Aortic smooth muscle cell (primary cell): ENCODE results near the gene C10orf95. TPM values are rescaled to one million over a fixed set of nuclear protein-coding genes. Genes with fewer than 3 reads are reported as not detected.

Experiments
- total RNA-seq: library from RNA; depleted of rRNA; stranded (reverse); fragments of >200 nt; gene quantifications from 2 replicates; pipeline ENCODE4 v1.2.3, GENCODE V29; 2014

Gene C10orf95
- total RNA-seq: under 0.01 and 0.06 TPM in 2 replicates

GRCh38 chr10:102451105-102451969 lies at the start of gene C10orf95:
TSS of gene C10orf95 (minus strand) at chr10:102451543. CDS start at chr10:102451093, 450 bp downstream.

GRCh38 chr10:102432162-102432950 lies 19.0 kb downstream of the C10orf95 start, which contains the start of gene CUEDC2:
TSS of gene CUEDC2 (minus strand) at chr10:102432574. CDS start at chr10:102425188, 7,386 bp downstream.

GRCh38 chr10:102420714-102421506 lies 30.4 kb downstream of the C10orf95 start, which contains the start of gene FBXL15:
TSS of gene FBXL15 (plus strand) at chr10:102420836. CDS start at chr10:102421130, 294 bp downstream.

GRCh38 chr10:102418622-102419268 lies 32.6 kb downstream of the C10orf95 start, which contains the start of gene PSD:
TSS of gene PSD (minus strand) at chr10:102418785. CDS start at chr10:102417038, 1,747 bp downstream.

Other genes with a start within 250 kb of the C10orf95 start
- gene ELOVL3, start 225.2 kb downstream of the C10orf95 start, total RNA-seq: 0.26 TPM in 1 of 2 replicates, not detected in the other
- gene PITX3, start 210.0 kb downstream of the C10orf95 start, total RNA-seq: 0.12 and 0.13 TPM in 2 replicates
- gene GBF1, start 206.0 kb downstream of the C10orf95 start, total RNA-seq: 28.4 and 40.7 TPM in 2 replicates
- gene NFKB2, start 55.8 kb downstream of the C10orf95 start, total RNA-seq: 12.7 and 14.0 TPM in 2 replicates
- gene PSD, start 32.8 kb downstream of the C10orf95 start, total RNA-seq: 0.12 and 0.26 TPM in 2 replicates
- gene FBXL15, start 30.7 kb downstream of the C10orf95 start, total RNA-seq: 9.9 TPM in 2 replicates
- 41.9 and 43.2 TPM in 2 replicates for gene CUEDC2, start 19.0 kb downstream of the C10orf95 start, total RNA-seq
- 146 and 170 TPM in 2 replicates for gene ACTR1A, start 51.2 kb upstream of the C10orf95 start, total RNA-seq
- gene SUFU, start 52.4 kb upstream of the C10orf95 start, total RNA-seq: 1.6 and 2.9 TPM in 2 replicates
- 70.0 and 95.4 TPM in 2 replicates for gene TRIM8, start 192.9 kb upstream of the C10orf95 start, total RNA-seq